ENCODE data around the gene MEPCE.
A peak's percentile ranks its signal among the peaks of the same experiment; 100 is the strongest.
"Not testable (repeated sequence)": the region's sequence is repeated elsewhere in the genome, so short reads cannot be mapped to it uniquely, and the experiment has no call there.

The MEPCE gene, protein sequence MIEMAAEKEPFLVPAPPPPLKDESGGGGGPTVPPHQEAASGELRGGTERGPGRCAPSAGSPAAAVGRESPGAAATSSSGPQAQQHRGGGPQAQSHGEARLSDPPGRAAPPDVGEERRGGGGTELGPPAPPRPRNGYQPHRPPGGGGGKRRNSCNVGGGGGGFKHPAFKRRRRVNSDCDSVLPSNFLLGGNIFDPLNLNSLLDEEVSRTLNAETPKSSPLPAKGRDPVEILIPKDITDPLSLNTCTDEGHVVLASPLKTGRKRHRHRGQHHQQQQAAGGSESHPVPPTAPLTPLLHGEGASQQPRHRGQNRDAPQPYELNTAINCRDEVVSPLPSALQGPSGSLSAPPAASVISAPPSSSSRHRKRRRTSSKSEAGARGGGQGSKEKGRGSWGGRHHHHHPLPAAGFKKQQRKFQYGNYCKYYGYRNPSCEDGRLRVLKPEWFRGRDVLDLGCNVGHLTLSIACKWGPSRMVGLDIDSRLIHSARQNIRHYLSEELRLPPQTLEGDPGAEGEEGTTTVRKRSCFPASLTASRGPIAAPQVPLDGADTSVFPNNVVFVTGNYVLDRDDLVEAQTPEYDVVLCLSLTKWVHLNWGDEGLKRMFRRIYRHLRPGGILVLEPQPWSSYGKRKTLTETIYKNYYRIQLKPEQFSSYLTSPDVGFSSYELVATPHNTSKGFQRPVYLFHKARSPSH

DNA sequence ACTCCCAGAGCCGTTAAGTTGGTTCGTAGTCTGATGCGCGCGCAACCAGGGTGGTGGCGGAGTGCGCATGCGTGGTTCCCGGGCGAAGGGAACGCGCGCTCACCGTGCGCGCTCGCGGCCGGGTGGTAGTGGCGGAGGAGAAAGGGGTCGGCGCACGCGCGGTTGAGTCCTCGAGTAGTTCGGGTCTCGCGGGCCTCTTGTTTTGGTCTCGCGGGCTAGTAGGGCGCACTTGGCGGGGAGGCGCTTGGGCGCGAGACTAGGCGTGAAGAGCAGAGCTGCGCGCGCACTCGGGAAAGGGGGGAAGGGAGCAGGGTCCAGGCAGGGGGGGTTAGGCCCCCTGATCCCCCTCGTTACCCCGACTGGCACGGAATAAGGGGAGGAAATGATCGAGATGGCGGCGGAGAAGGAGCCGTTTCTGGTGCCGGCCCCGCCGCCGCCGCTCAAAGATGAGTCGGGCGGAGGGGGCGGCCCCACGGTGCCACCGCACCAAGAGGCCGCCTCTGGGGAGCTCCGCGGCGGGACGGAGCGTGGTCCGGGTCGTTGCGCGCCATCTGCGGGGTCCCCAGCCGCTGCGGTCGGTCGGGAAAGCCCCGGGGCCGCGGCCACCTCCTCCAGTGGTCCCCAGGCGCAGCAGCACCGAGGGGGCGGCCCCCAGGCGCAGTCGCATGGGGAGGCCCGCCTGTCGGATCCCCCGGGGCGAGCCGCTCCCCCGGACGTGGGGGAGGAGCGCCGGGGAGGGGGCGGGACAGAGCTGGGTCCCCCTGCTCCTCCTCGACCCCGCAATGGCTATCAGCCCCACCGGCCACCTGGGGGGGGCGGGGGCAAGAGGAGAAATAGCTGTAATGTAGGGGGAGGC, at the start of gene MEPCE:
Gene MEPCE, plus strand, starts transcription at position 195 of the 856 bp plus-strand sequence. Its CDS starts 188 bp downstream, at position 383.
- peak; percentile 92 to 97 for DNase-seq (ENCODE audit: low read depth in 2 of 2, low spot score in 1 of 2)

DNA sequence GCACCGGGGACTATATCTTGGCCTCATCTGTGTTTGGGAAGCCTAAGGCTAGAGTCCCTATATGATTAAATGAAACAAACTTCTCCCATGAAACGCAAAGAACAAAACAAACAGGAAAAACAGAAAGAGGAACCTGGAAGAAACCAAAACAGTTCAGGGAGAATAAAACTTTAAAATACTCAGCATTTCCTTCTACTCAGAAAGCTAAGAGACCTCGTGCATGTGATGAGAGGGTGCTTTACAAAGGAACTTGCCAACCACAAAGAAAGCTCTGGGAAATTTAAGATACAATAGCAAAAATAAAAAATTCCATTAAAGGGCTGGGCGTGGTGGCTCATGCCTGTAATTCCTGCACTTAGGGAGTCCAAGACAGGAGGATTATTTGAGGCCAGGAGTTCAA, 49.4 kb upstream of the MEPCE start:
- no peak for DNase-seq (ENCODE audit: low read depth in 2 of 2, low spot score in 1 of 2)

DNA sequence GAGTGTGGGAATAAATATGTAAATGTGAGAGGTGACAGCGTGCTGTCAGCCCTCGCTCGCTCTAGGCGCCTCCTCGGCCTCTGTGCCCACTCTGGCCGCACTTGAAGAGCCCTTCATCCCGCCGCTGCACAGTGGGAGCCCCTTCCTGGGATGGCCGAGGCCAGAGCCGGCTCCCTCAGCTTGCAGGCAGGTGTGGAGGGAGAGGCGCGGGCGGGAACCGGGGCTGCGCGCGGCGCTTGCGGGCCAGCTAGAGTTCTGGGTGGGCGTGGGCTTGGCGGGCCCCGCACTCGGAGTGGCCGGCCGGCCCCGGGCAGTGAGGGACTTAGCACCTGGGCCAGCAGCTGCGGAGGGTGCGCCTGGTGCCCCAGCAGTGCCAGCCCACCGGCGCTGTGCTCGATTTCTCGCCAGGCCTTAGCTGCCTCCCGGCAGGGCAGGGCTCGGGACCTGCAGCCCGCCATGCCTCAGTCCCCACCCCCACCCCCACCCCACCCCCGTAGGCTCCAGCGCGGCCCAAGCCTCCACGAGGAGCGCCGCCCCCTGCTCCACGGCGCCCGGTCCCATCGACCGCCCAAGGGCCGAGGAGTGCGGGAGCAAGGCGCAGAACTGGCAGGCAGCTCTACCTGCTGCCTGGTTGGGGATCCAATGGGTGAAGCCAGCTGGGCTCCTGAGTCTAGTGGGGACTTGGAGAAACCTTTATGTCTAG, 47.9 kb upstream of the MEPCE start:
- DNase-seq (ENCODE audit: low read depth in 2 of 2, low spot score in 1 of 2): not testable (repeated sequence)

DNA sequence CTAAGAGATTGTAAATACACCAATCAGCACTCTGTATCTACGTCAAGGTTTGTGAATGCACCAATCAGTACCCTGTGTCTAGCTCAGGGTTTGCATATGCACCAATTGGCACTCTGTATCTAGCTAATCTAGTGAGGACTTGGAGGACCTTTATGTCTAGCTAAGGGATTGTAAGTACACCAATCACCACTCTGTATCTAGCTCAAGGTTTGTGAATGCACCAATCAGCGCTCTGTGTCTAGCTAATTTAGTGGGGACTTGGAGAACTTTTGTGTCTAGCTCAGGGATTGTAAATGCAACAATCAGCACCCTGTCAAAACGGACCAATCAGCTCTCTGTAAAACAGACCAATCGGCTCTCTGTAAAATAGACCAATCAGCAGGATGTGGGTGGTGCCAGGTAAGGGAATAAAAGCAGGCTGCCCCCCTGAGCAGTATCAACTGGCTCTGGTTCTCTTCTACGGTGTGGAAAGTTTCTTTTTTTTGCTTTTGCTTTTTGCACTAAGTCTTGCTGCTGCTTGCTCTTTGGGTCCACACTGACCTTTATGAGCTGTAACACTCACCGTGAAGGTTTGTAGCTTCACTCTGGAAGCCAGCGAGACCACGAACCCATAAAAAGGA, 47.3 kb upstream of the MEPCE start:
- DNase-seq (ENCODE audit: low read depth in 2 of 2, low spot score in 1 of 2): not testable (repeated sequence)

DNA sequence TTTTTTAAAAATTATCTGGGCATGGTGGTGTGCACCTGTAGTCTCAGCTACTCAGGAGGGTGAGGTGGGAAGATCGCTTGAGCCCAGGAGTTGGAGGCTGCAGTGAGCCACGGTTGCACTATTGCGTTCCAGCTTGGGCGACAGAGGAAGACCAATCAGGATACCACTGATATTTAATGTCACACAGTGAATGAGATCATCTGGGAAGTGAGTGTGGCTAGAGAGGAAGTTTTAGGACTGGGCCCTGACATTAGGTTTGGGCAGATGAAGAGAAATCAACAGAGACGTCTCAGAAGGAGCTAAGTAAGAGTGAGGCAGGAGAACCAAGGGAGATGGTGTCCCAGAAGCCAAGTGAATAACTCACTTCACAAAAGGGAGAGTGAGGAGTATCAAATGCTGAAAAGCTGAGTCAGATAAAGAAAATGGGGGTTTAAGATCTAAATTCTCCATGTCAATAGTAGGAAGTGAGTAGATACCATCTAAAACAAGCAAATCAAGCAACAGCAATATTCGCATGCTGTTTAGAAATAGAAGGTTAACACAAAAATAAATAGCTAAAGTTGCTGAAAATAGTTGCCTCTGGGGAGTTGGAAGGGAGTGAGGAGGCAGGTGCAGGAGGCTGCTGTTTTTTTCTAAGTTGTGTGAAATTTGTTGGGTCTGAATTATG, 44.9 kb upstream of the MEPCE start:
- DNase-seq (ENCODE audit: low read depth in 2 of 2, low spot score in 1 of 2): no peak

DNA sequence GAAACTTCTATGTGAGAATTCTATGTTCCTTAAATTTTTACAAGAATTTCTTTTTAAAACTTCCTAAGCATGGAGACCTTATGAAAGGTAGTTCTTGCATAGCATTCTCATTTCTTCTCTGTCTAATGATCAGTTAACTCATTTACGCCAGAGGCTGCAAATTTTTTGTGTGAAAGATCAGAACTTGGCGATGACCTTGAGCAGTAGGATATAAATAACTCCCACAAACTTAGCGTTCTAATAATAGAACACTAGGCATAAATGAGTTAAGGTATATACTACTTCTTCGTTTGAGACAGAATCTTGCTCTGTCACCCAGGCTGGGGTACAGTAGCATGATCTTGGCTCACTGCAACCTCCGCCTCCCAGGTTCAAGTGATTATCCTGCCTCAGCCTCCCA, 42.7 kb upstream of the MEPCE start:
- no peak for DNase-seq (ENCODE audit: low read depth in 2 of 2, low spot score in 1 of 2)

DNA sequence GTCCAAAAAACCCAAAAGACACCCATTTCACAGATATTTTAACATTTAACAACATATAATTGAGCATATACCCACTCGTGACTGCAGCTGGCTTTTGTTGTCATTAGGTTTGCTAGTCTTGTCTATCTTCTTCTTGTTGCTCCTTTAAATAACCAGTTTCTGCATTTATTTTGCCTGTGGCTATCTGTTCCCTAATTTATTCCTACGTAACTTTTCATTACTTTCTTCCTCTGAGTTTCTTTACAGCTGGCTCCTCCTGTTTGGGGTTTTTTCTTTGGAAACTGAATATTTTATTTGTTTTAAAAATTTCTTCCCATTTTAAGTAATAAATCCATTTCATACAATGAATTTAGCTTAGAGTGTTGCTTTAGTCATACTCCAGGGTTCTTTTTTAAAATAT, 41.9 kb upstream of the MEPCE start:
- no peak for DNase-seq (ENCODE audit: low read depth in 2 of 2, low spot score in 1 of 2)

DNA sequence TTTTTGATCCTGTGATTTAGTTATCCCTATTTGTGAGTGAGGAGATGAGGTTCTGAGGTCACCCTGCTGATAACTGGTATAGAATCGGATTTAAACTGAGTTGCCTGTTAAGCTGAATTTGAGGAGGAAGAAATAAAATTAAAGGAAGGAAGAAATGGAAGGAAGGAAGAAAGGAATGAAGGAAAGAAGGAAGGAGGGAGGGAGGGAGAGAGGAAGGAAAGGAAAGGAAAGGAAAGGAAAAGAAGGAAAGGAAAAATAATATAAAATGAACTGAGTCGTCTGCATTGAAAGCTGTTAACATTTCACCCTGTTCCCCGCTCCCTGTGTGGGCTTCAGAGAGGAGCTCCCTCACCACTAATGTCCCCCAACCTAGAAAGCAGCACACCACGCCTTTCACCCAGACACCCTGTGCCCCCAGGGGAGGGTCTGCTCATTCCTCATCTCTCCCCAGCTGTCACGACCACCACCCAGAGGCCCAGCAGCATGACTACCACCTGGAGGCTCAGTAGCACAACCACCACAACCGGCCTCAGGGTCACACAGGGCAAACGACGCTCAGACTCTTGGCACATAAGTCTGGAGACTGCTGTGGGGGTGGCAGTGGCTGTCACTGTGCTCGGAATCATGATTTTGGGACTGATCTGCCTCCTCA, 40.1 kb upstream of the MEPCE start:
- no peak for DNase-seq (ENCODE audit: low read depth in 2 of 2, low spot score in 1 of 2)

DNA sequence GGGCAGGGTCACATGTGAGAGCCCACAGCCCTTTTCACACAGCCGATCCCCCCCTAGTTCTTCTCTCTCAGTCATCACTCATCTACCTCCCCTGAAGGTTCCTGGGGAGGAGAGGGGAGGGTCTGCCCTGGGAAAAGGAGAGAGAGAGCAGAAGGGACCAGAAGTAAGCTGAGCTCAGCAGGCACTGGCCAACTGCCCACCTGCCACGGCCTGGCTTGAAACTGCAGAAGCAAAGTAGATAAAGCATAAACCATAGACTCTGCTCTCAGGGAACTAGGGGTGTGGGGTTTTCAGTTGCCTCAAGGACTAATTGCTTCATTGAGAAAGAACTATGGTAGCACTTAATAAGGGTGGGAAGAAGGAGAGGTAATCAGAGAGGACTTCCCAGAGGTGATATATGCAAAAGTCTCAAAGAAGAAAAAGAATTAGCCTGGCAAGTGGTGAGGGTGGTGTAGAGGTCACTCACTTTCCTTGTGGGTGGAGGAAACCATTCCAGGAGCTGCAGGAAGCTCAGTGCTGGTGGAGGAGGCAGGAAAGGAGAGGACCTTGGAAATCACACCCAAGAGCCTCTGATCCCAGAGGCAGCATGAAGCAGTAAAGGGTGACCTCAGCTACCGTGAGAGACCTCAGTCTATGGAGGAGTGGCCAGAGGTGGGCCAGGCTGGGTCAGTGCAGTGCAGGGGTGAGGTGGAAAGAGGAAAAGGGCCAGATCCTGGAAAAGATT, 39.2 kb upstream of the MEPCE start:
- no peak for DNase-seq (ENCODE audit: low read depth in 2 of 2, low spot score in 1 of 2)

DNA sequence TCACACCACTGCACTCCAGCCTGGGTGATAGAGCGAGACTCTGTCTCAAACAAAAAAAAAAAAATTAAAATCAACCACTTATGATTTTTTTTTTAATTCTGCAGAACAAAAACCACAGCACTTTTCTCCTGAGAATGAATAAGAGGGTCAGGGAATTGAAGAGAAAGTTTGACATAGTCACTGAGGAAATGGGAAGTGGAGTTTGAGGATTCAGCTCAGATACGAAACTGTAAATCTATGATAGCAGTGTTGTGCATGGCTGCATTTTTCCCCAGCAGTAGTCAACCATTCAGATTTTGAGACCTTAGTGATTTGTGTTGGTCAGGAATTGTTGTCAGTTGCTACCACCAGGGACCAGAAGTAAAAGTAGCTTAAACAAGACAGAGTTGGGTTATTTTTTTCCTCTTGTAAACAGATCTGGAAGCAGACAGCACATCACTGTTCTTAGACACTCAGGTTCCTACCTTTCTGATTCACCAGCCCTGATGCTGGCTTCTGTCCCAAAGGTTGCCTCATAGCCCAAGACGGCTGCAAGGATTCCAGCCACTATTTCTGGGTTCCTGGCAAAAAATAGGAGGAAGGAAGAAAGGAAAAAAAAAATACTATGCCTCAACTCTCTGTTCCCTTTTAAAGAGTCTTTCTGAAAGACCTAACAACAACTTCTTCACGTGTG, 36.3 kb upstream of the MEPCE start:
- DNase-seq (ENCODE audit: low read depth in 2 of 2, low spot score in 1 of 2): no peak

DNA sequence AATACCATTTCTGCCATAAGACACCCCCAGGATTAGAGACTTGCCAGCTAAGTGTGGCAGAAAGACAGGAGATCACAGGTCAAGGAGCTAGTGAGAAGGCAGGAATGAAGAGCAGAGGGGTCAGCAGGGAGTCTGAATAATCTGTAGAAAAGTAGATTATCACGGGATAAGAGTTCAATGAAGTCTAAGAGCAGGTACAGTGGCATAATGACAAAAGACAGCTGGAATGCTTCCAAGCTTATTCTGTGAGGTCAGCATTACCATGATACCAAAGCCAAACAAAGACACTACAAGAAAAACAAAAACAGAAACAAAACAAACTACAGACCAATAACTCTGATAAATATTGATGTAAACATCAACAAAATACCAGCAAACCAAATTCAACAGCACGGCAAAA, 35.6 kb upstream of the MEPCE start:
- DNase-seq (ENCODE audit: low read depth in 2 of 2, low spot score in 1 of 2): no peak

DNA sequence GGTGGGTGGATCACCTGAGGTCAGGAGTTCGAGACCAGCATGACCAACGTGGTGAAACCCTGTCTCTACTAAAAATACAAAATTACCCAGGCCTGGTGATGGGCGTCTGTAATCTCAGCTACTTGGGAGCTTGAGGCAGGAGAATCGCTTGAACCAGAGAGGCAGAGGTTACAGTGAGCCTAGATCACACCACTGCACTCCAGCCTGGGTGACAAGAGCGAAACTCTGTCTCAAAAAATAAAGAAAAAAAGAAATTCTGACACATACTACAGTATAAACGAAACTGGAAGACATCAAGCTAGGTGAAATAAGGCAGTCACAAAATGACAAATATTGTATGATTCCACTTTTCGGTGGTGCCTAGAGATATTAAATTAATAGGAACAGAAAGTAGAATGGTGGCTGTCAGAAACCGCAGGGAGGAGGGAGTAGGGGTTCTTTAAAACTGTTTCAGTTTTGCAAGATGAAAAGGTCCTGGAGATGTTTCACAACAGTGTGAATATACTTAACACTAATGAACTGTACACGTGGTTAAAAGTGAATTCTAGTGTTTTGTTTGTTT, 33.1 kb upstream of the MEPCE start:
- no peak for DNase-seq (ENCODE audit: low read depth in 2 of 2, low spot score in 1 of 2)

DNA sequence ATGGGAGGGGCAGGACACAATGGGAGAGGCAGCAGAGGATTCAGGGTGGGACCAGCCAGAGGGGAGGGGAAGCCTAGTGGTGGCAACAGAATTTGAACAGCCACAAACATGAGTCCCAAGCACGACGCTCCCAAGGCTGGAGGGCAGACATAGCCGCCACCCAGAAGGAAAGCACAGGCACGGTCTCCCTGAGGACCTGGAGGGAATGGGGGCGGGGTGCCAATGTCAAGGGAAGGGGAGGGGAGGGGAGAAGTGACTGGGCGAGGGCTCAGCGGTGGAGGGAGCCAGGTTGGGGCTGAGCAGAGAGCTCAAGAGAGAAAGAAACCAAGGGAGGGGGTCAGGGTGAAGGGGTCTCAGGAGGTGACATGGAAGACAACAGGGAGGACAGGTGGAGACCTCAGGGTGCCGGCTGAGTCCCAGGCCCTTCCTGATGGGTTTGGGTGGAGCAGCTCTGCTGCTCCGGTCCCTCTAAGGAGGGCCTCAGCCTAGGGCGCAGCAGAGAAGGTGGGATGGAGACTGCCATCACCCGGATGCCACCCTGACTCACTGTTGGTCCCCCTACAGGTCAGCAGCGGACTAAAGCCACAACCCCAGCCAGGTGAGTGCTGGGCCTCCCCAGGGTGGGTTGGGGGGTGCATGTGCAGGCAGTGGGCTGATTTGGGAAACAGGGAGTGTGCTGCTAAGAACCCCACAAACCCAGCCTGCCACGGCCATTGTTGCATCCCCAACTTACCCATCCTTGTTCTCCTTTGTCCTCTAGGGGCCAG, 32.1 kb upstream of the MEPCE start:
- no peak for DNase-seq (ENCODE audit: low read depth in 2 of 2, low spot score in 1 of 2)

DNA sequence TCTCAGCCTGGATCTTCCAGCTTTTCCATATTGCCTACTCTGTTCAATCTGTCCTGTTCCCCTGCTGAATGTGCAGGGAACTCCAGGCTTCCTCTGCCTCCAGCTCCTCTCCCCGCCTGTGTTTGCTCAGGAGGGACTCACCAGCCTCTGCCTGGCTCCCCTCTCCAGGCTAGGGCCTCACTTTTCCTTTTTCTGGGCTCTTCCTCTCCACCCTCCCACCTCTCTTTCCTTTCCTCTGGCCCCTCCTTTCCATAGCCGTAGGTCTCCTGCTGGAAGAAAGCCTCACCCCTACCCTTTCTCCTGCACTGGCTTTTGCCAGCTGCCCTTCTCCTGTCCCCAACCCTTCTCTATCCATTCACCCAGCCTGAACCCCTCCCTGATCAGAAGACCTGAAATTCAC, 31.4 kb upstream of the MEPCE start:
- DNase-seq (ENCODE audit: low read depth in 2 of 2, low spot score in 1 of 2): no peak

DNA sequence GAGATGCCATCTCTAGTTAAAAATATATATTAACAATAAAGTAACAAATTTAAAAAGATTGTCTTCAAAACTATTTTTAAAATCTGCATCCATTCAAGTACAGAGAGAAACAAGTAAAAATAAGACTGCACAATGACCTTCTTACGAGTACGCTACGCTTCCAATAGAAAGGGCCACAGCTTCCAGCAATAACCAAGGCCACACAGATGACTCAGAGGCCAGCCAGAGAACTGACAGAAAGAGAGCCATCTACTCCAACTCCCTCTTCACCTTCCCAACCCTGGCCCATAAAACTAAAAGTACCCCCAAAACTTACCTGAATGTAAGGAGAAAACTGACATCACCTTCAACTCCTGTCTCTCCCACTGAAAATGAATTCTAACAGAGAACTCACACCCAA, 29.6 kb upstream of the MEPCE start:
- DNase-seq (ENCODE audit: low read depth in 2 of 2, low spot score in 1 of 2): no peak

DNA sequence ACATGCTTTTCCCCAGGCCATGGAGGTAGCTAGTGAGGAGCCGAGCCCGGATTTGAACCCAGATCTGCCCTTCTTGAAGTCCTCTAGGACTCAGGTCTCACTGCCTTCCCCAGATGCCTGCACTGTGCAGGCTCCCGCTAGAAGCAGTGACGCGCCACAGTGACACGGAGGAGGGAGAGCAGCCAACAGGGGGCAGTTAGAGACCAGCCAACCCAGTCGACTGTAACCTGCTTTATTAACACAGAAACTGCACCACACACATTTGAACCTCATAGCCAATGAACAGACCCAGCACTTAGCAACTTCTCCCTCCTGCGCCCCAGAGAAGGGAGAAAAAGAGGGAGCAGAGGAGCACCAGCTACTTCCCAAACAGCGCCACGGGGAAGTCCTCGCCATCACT, 29.0 kb upstream of the MEPCE start:
- DNase-seq (ENCODE audit: low read depth in 2 of 2, low spot score in 1 of 2): no peak

DNA sequence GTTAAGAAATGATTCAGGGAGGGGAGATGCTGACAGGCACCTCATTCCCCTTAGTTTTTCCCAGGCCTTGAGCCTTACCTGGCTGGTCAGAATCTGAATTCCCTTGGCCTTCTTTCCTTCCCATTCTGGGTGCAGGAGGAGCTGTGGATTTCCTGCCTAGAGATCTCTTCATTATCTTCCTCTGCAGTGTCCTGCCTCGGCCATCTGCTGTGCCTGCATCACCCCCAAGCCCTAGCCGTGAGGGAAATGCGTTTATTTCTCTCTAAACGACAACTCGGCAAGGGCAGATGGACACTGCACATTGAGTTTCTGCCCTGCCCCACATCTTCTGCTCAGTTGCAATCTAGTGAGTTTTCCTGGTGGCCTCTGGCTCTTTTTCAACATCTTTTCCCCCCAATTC, 27.8 kb upstream of the MEPCE start:
- DNase-seq (ENCODE audit: low read depth in 2 of 2, low spot score in 1 of 2): no peak

All from stimulated activated CD8-positive, alpha-beta memory T cell treated with anti-CD3 and anti-CD28 coated beads, Interleukin-4, amount 100 ng/mL, for 4 hours (primary cell).